Activated CD8-positive, alpha-beta memory T cell treated with anti-CD3 and anti-CD28 coated beads, Interleukin-2, amount 10 ng/mL, durations not matched to agents 7 days and 5 days (primary cell): ENCODE data around the gene ZDHHC3. TPM values are rescaled to one million over a fixed set of nuclear protein-coding genes. Genes with fewer than 3 reads are reported as not detected.

Experiments
- ATAC-seq: fragments of 150-1000 bp; cut with Tn5 transposase; one replicate; pipeline ENCODE4 v1.10.0; 2021; ENCODE audit warnings: moderate library complexity
- CTCF ChIA-PET: fragments of 350-600 bp; sonication (Branson Sonifier 250); formaldehyde crosslinking; loops from one replicate; lab custom pipeline; 2021; ENCODE audit warnings: antibody characterized with exemption; lab: Charles Lee
- DNase-seq: peaks from one replicate; pipeline ENCODE4 v3.0.0-alpha.2; 2020
- H3K27ac Mint-ChIP-seq: one replicate; pipeline ENCODE4 v1.8.0; 2021; ENCODE audit warnings: mild to moderate bottlenecking, mixed read lengths
- H3K27me3 Mint-ChIP-seq: one replicate; pipeline ENCODE4 v1.8.0; 2021; ENCODE audit warnings: mixed read lengths
- H3K36me3 Mint-ChIP-seq: one replicate; pipeline ENCODE4 v1.8.0; 2021; ENCODE audit warnings: mild to moderate bottlenecking, mixed read lengths
- H3K4me1 Mint-ChIP-seq: one replicate; pipeline ENCODE4 v1.8.0; 2021; ENCODE audit warnings: mixed read lengths
- H3K4me3 Mint-ChIP-seq: one replicate; pipeline ENCODE4 v1.8.0; 2021; ENCODE audit warnings: mild to moderate bottlenecking, moderate library complexity, mixed read lengths
- H3K9me3 Mint-ChIP-seq: one replicate; pipeline ENCODE4 v1.8.0; 2022; ENCODE audit warnings: low read depth, mixed read lengths
- total RNA-seq, 2 experiments: library from RNA; stranded (reverse); gene quantifications; one replicate each; pipeline ENCODE4 v1.2.3, GENCODE V29; 2021

Gene ZDHHC3
- total RNA-seq, result 10 to 100 TPM; 54.0 to 54.9 TPM

GRCh38 chr3:44976002-44976815, at the start of gene ZDHHC3, which contains the start of gene EXOSC7:
Gene ZDHHC3 (minus strand): TSS chr3:44976174. CDS start chr3:44959436, 16,738 bp downstream.
Gene EXOSC7 (plus strand): TSS chr3:44976244. CDS start chr3:44976278, 34 bp downstream.
- Mint-ChIP-seq H3K27ac (peak within 1 kb of the TSS; percentile 92), H3K36me3 (peaks cover 11% of the 10 kb centered on the region), H3K9me3 (no peaks in the 10 kb centered on the region), H3K4me1 (peaks cover 52% of the 10 kb centered on the region), H3K27me3 (no peaks in the 10 kb centered on the region), H3K4me3 (peak within 1 kb of the TSS; percentile 92)
- CTCF ChIA-PET, result interaction anchor here (0.8 to 3.2 kb wide), 7 partner anchors 8 to 214 kb away, joined by 3 to 17 read pairs (median 4); no protein-coding TSS in a partner anchor
- ATAC-seq (peak; percentile 92), DNase-seq (peak; percentile 90)

GRCh38 chr3:45024542-45025255, 48.7 kb upstream of the ZDHHC3 start:
- peaks cover 10% of the 10 kb centered on the region for H3K4me1 Mint-ChIP-seq
- DNase-seq (no peak), ATAC-seq (no peak)
- no peak overlapping the region for H3K4me3 Mint-ChIP-seq
- no peaks in the 10 kb centered on the region for H3K9me3 Mint-ChIP-seq
- no peaks in the 10 kb centered on the region for H3K36me3 Mint-ChIP-seq
- no peak overlapping the region for H3K27ac Mint-ChIP-seq
- H3K27me3 Mint-ChIP-seq, result peaks cover 15% of the 10 kb centered on the region
- CTCF ChIA-PET, result interaction anchor here (1.5 kb wide), 1 partner anchor 12 kb away, joined by 4 read pairs; no protein-coding TSS in a partner anchor

- ATAC-seq, result no peak
- no peak overlapping the region for H3K27ac Mint-ChIP-seq
Observed at GRCh38 chr3:45023675-45024074, 47.7 kb upstream of the ZDHHC3 start.

GRCh38 chr3:45021524-45022297, 45.7 kb upstream of the ZDHHC3 start:
- Mint-ChIP-seq H3K4me3 (no peak overlapping the region), H3K27ac (no peak overlapping the region)
- CTCF ChIA-PET, result interaction anchor here (1.2 kb wide), 1 partner anchor 11 kb away, joined by 3 read pairs; no protein-coding TSS in a partner anchor

More at GRCh38 chr3:45023675-45024074, 47.7 kb upstream of the ZDHHC3 start:
- Mint-ChIP-seq H3K4me3 (no peak overlapping the region), H3K27me3 (peaks cover 15% of the 10 kb centered on the region), H3K36me3 (no peaks in the 10 kb centered on the region), H3K4me1 (peaks cover 11% of the 10 kb centered on the region), H3K9me3 (no peaks in the 10 kb centered on the region)
- CTCF ChIA-PET, result no interaction called here
- DNase-seq, result no peak

GRCh38 chr3:45020534-45020933, 44.6 kb upstream of the ZDHHC3 start:
- H3K27ac Mint-ChIP-seq, result no peak overlapping the region
- CTCF ChIA-PET, result interaction anchor here (0.6 to 1.2 kb wide), 2 partner anchors 13 to 491 kb away, joined by 3 read pairs; no protein-coding TSS in a partner anchor
- H3K9me3 Mint-ChIP-seq, result no peaks in the 10 kb centered on the region
- H3K4me3 Mint-ChIP-seq, result no peak overlapping the region
- peaks cover 3% of the 10 kb centered on the region for H3K27me3 Mint-ChIP-seq
- H3K36me3 Mint-ChIP-seq, result no peaks in the 10 kb centered on the region
- H3K4me1 Mint-ChIP-seq, result peaks cover 12% of the 10 kb centered on the region
- no peak for DNase-seq
- ATAC-seq, result peak; percentile 39

More at GRCh38 chr3:45021524-45022297, 45.7 kb upstream of the ZDHHC3 start:
- no peak for ATAC-seq
- Mint-ChIP-seq H3K4me1 (peaks cover 12% of the 10 kb centered on the region), H3K36me3 (no peaks in the 10 kb centered on the region), H3K27me3 (peaks cover 8% of the 10 kb centered on the region), H3K9me3 (no peaks in the 10 kb centered on the region)
- DNase-seq, result no peak

GRCh38 chr3:45017821-45018220, 41.8 kb upstream of the ZDHHC3 start:
- ATAC-seq, result no peak
- peaks cover 12% of the 10 kb centered on the region for H3K4me1 Mint-ChIP-seq
- H3K27ac Mint-ChIP-seq, result no peak overlapping the region
- no peak for DNase-seq
- no peak overlapping the region for H3K4me3 Mint-ChIP-seq
- H3K9me3 Mint-ChIP-seq, result no peaks in the 10 kb centered on the region
- H3K36me3 Mint-ChIP-seq, result peaks cover 6% of the 10 kb centered on the region
- CTCF ChIA-PET, result interaction anchor here (0.7 kb wide), 1 partner anchor 17 kb away, joined by 3 read pairs; no protein-coding TSS in a partner anchor
- no peaks in the 10 kb centered on the region for H3K27me3 Mint-ChIP-seq

- no peak overlapping the region for H3K4me3 Mint-ChIP-seq
- no peak for DNase-seq
- no peaks in the 10 kb centered on the region for H3K27me3 Mint-ChIP-seq
- H3K9me3 Mint-ChIP-seq, result no peaks in the 10 kb centered on the region
- peaks cover 12% of the 10 kb centered on the region for H3K4me1 Mint-ChIP-seq
- H3K27ac Mint-ChIP-seq, result no peak overlapping the region
- ATAC-seq, result no peak
- H3K36me3 Mint-ChIP-seq, result peaks cover 11% of the 10 kb centered on the region
- CTCF ChIA-PET, result no interaction called here
Observed at GRCh38 chr3:45016916-45017315, 40.9 kb upstream of the ZDHHC3 start.

- CTCF ChIA-PET, result interaction anchor here (1.5 kb wide), 1 partner anchor 15 kb away, joined by 4 read pairs; no protein-coding TSS in a partner anchor
- no peak for DNase-seq
- Mint-ChIP-seq H3K27me3 (no peaks in the 10 kb centered on the region), H3K36me3 (peaks cover 25% of the 10 kb centered on the region), H3K4me3 (no peak overlapping the region), H3K9me3 (no peaks in the 10 kb centered on the region), H3K4me1 (peaks cover 4% of the 10 kb centered on the region), H3K27ac (no peak overlapping the region)
- no peak for ATAC-seq
Observed at GRCh38 chr3:45012577-45012976, 36.6 kb upstream of the ZDHHC3 start.

- Mint-ChIP-seq H3K27me3 (no peaks in the 10 kb centered on the region), H3K4me3 (no peak overlapping the region), H3K4me1 (peaks cover 7% of the 10 kb centered on the region), H3K9me3 (no peaks in the 10 kb centered on the region), H3K36me3 (peaks cover 29% of the 10 kb centered on the region), H3K27ac (peak overlapping the region; percentile 9)
- ATAC-seq, result no peak
- DNase-seq, result no peak
- CTCF ChIA-PET, result interaction anchor here (1.5 kb wide), 1 partner anchor 16 kb away, joined by 4 read pairs; no protein-coding TSS in a partner anchor
Observed at GRCh38 chr3:45011756-45012508, 36.0 kb upstream of the ZDHHC3 start.

GRCh38 chr3:45010811-45011333, 34.9 kb upstream of the ZDHHC3 start:
- CTCF ChIA-PET, result no interaction called here
- no peak for DNase-seq
- Mint-ChIP-seq H3K27ac (no peak overlapping the region), H3K9me3 (no peaks in the 10 kb centered on the region), H3K4me1 (peaks cover 11% of the 10 kb centered on the region), H3K27me3 (no peaks in the 10 kb centered on the region), H3K4me3 (no peak overlapping the region), H3K36me3 (peaks cover 30% of the 10 kb centered on the region)
- ATAC-seq, result no peak

GRCh38 chr3:45009868-45010267, 33.9 kb upstream of the ZDHHC3 start:
- no peak for ATAC-seq

GRCh38 chr3:45008117-45008516, 32.1 kb upstream of the ZDHHC3 start:
- ATAC-seq (no peak), DNase-seq (no peak)
- peaks cover 3% of the 10 kb centered on the region for H3K9me3 Mint-ChIP-seq
- H3K27me3 Mint-ChIP-seq, result no peaks in the 10 kb centered on the region
- peaks cover 51% of the 10 kb centered on the region for H3K36me3 Mint-ChIP-seq
- no peak overlapping the region for H3K4me3 Mint-ChIP-seq
- CTCF ChIA-PET, result interaction anchor here (1.6 kb wide), 1 partner anchor 28 kb away, joined by 4 read pairs; no protein-coding TSS in a partner anchor
- peaks cover 25% of the 10 kb centered on the region for H3K4me1 Mint-ChIP-seq
- H3K27ac Mint-ChIP-seq, result no peak overlapping the region

More at GRCh38 chr3:45009868-45010267, 33.9 kb upstream of the ZDHHC3 start:
- H3K27ac Mint-ChIP-seq, result peak overlapping the region; percentile 56
- H3K4me1 Mint-ChIP-seq, result peaks cover 20% of the 10 kb centered on the region
- H3K36me3 Mint-ChIP-seq, result peaks cover 40% of the 10 kb centered on the region
- H3K9me3 Mint-ChIP-seq, result peaks cover under 1% of the 10 kb centered on the region
- no peak for DNase-seq
- H3K4me3 Mint-ChIP-seq, result no peak overlapping the region
- CTCF ChIA-PET, result no interaction called here
- H3K27me3 Mint-ChIP-seq, result no peaks in the 10 kb centered on the region
